ENCODE data around the gene TMTC2.
A peak's percentile ranks its signal among the peaks of the same experiment; 100 is the strongest.

TMTC2 gene

DNA sequence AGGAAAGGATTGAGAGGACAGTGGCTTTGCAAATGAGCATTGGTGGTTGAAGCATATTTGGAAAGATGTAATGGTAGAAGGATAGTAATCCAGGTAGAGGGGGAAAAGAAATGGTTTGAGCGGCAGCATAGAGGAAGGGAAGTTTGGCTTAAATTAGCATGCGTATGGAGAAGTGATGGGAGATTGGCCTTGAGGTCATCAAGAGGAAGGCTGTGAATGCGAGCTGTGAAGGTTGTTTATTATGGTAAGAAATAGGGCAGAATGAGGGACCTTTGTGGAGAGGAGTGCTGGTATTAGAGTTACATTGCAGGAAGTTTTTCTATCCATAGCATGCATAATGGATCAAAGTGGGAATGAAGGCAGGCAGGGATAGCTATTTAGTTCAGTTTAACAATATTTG lies 162.1 kb downstream of the TMTC2 start:
- DNase-seq = no peak

DNA sequence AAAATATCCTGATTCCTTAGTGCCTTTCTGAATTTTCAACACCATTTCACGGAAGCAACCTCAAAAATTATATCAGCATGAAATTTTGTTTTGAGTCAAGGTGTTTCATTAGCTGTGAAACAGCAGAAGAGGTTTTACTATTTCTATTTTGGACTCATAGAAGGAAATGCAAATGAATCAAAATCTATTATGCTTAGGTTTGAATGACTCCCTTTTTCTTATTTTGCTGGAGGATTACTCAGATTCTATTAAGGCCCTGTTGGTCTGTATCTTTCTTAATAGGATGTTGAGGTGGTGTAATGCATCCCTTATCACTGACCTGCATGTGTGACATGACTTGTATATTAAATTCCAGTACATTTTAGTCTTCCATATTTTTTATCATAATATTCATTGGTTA lies 165.8 kb downstream of the TMTC2 start:
- DNase-seq = no peak

- DNase-seq = no peak
Observed at GRCh38 chr12:82855872-82856271, 169.2 kb downstream of the TMTC2 start.

GRCh38 chr12:82857276-82857675 lies 170.6 kb downstream of the TMTC2 start:
- DNase-seq = no peak

DNA sequence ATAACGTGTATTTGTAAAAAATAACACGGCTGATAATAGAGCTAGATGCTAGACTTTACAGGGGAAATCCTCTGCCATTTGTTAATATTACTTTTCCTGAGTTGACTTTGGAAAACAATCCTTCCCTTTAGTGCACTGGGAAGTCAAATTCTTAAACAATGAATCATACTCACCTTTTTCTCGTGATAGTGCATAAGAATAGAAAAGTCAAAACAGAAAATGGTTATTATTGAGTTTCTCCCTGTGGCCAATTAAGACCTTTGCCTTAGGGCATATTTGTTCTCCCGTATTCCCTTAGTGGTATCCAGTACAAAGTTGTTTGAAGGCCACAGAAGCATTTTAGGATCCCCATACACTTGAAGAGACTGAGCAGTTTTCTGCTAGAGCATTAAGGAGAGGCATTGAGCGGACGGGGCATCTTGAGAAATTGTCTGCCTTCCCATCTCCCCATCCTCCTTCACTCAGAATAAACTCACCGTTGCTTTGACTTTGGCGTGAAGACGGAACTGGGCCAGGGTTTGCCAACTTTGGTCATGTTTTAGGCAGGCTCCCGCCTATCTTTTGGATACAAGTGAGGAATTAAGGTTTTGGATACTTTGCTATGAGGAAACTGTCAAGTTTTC lies 171.3 kb downstream of the TMTC2 start:
- no peak for DNase-seq

DNA sequence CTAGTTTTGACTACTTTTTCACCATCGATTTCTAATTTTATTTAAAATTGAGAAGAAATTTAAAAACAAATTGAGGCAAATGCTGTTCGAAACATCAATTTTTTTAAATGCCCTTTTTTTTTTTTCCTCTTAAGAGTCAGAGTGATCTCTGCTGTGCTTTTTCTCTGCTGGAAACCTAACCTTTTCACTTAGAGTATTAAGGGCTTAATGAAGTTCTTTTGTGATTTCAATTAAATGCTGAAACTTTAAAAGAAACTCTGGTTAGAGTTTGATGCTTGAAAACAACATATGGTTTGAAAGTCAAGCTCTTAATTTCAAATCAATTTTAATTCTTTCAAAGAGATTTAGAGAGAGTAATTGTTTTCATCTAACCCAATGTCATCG lies 171.8 kb downstream of the TMTC2 start:
- no peak for DNase-seq

- no peak for DNase-seq
Observed at GRCh38 chr12:82862069-82862841, 175.5 kb downstream of the TMTC2 start.

DNA sequence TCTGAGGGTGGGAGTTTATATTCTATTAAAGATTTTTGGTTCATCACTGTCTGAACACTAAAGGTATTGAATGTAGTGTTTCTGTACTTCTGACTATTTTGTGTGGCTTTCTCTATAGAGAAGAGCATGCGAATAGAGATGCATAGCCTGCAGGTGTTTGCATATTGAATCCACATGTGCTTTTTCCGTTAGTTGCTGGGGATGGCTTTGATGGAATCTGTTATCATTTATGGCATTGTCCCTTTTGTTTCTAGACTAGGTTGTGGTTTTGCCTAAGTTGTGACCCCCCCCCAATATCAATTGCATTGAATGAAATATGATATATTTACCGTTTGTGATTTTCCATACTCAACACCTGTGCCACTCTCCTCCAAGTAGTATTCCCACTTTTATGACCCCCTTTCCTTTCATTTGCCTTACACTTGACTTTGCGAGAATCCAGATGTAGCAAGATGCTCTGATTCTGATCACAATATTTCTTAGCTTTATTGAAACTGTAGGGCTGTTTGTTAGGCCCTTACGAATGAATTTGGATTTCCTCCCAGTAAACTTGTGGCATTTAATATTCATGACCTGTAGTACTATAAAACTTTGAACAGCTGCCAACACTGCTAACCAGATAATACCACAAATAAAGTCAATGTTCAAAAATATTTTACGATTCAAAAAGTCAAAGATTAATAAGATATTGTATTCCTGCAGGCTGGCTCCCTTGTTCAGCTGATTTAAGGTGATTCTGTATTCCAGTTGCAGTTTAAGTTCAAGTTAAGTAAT lies 176.4 kb downstream of the TMTC2 start:
- peak; percentile 32 for DNase-seq

DNA sequence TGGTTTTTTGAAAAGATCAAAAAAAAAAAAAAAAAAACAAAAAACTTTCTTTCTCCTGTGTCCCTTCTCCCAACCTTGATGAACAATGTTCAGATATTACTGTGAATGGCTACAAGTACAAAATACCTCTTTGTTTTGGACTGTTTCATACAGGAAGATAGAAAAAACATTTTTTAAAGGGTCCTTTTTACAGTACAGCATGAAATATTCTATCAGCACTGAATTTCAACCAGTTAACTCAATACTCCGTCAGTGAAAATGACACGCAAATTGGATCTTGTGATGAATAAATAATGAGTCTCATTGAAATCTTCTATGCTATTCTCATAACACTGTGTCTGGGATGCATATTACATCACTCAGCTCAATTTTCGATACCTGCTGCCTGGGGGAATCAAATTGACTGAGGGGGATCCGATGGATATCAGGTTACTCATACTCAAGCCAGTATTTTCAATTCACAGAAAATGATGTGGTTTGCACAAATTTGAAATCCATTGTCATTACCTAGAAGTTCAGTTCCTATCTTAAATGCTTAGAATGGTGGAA lies 179.6 kb downstream of the TMTC2 start:
- DNase-seq = no peak

DNA sequence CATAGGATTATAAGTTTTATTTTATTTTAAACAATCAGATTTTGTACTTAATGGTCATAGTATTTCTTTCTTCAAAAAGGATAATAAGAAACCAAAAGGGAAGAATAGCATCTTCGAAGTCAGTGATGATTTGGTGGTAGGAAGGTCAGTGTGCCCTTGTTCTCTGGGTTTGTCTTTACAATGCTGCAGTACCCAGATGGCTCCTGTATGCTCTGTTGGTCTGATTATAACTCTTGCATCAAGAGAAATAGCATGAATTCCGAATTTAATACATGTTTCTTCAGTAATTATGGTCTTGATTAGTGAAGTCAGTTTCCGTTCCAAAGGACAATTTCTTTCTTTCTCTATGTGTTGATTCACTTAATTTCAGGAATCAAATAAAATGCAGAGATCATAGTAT lies 180.2 kb downstream of the TMTC2 start:
- DNase-seq = no peak

DNA sequence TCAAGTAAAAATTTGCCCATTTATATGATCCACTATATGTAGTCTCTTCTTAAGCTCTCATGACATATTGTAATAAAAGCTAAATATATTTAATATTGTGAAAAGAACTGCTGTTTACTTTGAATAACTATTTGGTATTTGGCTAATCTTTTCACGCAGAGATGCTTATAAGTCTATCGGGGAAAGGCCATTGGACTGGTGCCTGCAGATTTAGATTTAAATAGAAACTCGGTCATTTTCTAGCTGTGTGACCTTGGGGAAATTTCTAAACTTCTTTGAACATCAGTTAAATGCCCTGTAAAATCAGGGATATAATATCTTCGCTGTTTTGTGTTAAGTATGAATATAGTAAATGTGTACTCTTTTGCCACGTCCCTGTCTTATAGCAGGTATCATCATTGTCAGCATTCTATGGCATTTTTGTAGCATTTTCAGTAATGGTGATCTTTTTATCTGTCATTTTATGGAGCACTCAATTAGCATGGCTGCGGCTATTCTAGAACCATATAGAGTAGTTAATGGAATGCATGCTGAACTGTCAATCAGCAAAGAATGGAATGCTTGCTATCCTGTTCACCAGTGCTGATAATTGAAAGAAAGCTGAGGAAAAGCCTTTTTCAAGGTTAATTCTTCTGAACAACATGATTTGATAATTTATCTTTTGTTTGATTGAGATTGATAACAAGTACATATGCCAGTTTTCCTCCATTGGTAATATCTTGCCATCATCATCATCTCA lies 181.2 kb downstream of the TMTC2 start:
- DNase-seq = no peak

GRCh38 chr12:82870771-82871377 lies 184.2 kb downstream of the TMTC2 start:
- peak; percentile 83 for DNase-seq

GRCh38 chr12:82872088-82872487 lies 185.4 kb downstream of the TMTC2 start:
- DNase-seq = no peak

- no peak for DNase-seq
Observed at GRCh38 chr12:82873309-82873708, 186.6 kb downstream of the TMTC2 start.

GRCh38 chr12:82873951-82874350 lies 187.2 kb downstream of the TMTC2 start:
- no peak for DNase-seq

GRCh38 chr12:82874945-82875344 lies 188.2 kb downstream of the TMTC2 start:
- DNase-seq = no peak

DNA sequence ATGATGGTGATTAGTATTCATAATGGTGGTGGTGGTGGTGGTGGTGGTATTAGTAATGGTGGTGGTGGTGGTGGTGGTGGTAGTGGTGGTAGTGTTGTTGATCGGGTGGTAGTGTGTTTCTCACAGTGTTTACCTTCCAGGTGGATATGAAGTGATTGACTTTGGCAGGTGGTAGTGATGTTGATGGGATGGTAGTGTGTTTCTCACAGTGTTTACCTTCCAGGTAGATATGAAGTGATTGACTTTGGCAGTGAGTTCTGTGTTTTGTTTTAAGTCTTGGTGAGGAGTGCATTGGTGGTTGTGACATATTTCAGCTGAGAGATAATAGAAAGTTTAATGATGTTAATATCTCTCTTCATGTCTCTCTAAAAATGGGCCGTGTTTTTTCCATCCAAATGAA lies 189.4 kb downstream of the TMTC2 start:
- DNase-seq = no peak

DNA sequence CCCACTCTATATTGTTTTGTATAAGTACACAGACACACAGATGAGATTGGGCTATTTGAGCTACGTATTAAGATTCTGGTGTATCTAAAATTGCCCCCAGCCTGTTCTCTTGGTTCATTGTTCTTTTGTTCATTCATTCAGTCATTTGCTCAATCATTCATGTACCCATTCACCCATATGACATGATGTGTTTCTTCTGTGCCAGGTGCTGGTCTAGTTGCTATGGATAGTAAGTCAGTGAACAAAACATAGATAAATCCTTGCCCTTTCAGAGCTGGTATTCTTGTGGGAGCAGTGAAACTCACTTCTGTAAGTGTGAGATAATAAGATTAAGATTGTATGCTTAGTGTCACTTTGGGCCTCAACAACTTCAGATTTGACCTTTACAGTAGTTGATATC lies 191.3 kb downstream of the TMTC2 start:
- no peak for DNase-seq

- DNase-seq = no peak
Observed at GRCh38 chr12:82880442-82880901, 193.8 kb downstream of the TMTC2 start.

DNA sequence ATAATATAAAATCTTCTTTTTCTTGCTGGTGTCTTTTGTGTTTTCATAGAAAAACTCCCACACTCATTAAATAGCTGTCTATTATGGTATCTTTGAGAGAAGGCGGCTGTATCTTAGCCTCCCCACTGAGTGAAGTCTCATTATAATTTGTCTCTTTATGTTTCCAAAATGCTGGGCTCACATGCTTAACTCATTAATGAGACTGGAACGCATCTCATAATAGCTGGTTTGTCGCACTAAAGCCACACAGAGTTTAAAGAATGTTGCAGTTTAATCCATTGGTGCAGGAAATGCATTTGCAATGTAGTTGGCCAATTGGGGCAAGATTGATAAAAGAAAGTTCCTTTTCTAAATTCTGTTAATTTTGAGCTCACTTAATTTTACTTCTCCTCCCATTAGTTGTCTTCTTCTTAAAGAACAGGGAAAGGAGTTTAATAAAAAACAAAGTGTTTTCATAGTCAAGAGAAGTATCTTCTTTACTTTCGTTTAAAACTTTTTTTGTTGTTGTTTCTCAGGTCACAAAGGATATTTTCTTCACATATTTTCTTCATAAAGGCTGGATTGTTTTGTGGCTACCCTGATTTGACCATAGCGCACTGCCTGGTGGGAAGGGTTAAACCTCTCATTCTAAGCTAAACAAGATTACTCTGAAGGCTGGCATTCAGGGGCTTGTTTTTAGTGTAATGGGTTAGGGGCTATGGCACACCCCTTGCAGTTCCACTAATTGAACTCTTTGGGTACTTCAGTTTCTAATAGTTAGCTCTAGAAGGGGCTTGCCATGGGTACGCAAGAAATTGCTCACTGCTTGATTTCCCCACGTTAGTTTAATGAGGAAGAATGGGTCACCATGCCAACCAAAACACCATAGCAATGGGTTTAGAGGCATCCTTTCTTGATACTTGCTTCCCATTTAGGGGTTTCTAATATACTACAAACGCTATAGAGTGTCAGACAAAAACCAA lies 197.0 kb downstream of the TMTC2 start:
- no peak for DNase-seq

- no peak for DNase-seq
Observed at GRCh38 chr12:82886671-82887340, 200.1 kb downstream of the TMTC2 start.
